Fibroblast of lung (primary cell): Measurements from ENCODE around the gene PRDX1.

ENCODE experiments used
- CTCF ChIP-seq, 2 donors: IDR thresholded peaks in 1 of 2; conservative IDR thresholded peaks in 1 of 2; 1 replicate in 1 of 2; 2 replicates in 1 of 2; pipeline ENCODE4 v1.5.1; 2011 to 2012; ENCODE audit warnings: low read length in 2 of 2, control low read depth in 1 of 2, inconsistent platforms in 1 of 2, low read depth in 1 of 2, mild to moderate bottlenecking in 1 of 2
- EZH2 ChIP-seq: IDR thresholded peaks from 2 replicates; pipeline ENCODE4 v1.5.1; 2012; ENCODE audit warnings: low read length, control low read depth, mild to moderate bottlenecking; ENCODE audit errors: missing control alignments

- TF ChIP-seq CTCF (conservative IDR thresholded peaks at IDR 0.05 in 1 of 2, IDR thresholded peaks at IDR 0.05 in 1 of 2; ENCODE audit: low read depth in 1 of 2, low read length in 2 of 2): peak in 1 of 2 donors; percentile 33
- TF ChIP-seq EZH2: no peak
Measured at GRCh38 chr1:45508295-45509151, 13.2 kb downstream of the PRDX1 start.
